ENCODE measurements around the gene CLDN24. TPM values are rescaled to one million over a fixed set of nuclear protein-coding genes. Genes with fewer than 3 reads are reported as not detected.

CLDN24 gene
- total RNA-seq, 1 donor from 2014 or later = not detected

GRCh38 chr4:183321079-183321478 lies 1.1 kb downstream of the CLDN24 start:
- DNase-seq = no peak

GRCh38 chr4:183320211-183321059 lies 1.8 kb downstream of the CLDN24 start, which contains the start of gene CLDN22:
CLDN22 (minus strand) TSS chr4:183320276; CDS start chr4:183320218, 58 bp downstream.
- DNase-seq = no peak

GRCh38 chr4:183318656-183319055 lies 3.6 kb downstream of the CLDN24 start:
- DNase-seq = no peak

GRCh38 chr4:183314806-183315205 lies 7.4 kb downstream of the CLDN24 start:
- DNase-seq = no peak

- DNase-seq = no peak
Observed at GRCh38 chr4:183314336-183314735, 7.9 kb downstream of the CLDN24 start.

- no peak for DNase-seq
Observed at GRCh38 chr4:183312841-183313240, 9.4 kb downstream of the CLDN24 start.

GRCh38 chr4:183306811-183307210 lies 15.4 kb downstream of the CLDN24 start:
- DNase-seq = no peak

- no peak for DNase-seq
Observed at GRCh38 chr4:183304538-183304937, 17.7 kb downstream of the CLDN24 start.

- no peak for DNase-seq
Observed at GRCh38 chr4:183304067-183304466, 18.2 kb downstream of the CLDN24 start.

GRCh38 chr4:183303301-183303700 lies 18.9 kb downstream of the CLDN24 start:
- DNase-seq = no peak

GRCh38 chr4:183300655-183301054 lies 21.6 kb downstream of the CLDN24 start:
- no peak for DNase-seq

GRCh38 chr4:183300070-183300469 lies 22.2 kb downstream of the CLDN24 start:
- no peak for DNase-seq

GRCh38 chr4:183299464-183299863 lies 22.8 kb downstream of the CLDN24 start:
- DNase-seq = no peak

- no peak for DNase-seq
Observed at GRCh38 chr4:183297675-183298074, 24.6 kb downstream of the CLDN24 start.

GRCh38 chr4:183295711-183296110 lies 26.5 kb downstream of the CLDN24 start:
- DNase-seq = no peak

- no peak for DNase-seq
Observed at GRCh38 chr4:183291070-183291469, 31.2 kb downstream of the CLDN24 start.

- DNase-seq = no peak
Observed at GRCh38 chr4:183289688-183290087, 32.5 kb downstream of the CLDN24 start.

- DNase-seq = no peak
Observed at GRCh38 chr4:183288955-183289354, 33.3 kb downstream of the CLDN24 start.

- DNase-seq = no peak
Observed at GRCh38 chr4:183287677-183288076, 34.5 kb downstream of the CLDN24 start.

GRCh38 chr4:183287309-183287659 lies 34.9 kb downstream of the CLDN24 start:
- DNase-seq = no peak

- no peak for DNase-seq
Observed at GRCh38 chr4:183286590-183287308, 35.5 kb downstream of the CLDN24 start.

- no peak for DNase-seq
Observed at GRCh38 chr4:183285886-183286285, 36.3 kb downstream of the CLDN24 start.

GRCh38 chr4:183284965-183285364 lies 37.3 kb downstream of the CLDN24 start:
- no peak for DNase-seq

Data from occipital lobe (tissue), 2 donors.